ENCODE results near the gene PKP4. TPM values are rescaled to one million over a fixed set of nuclear protein-coding genes. Genes with fewer than 3 reads are reported as not detected.

Gene PKP4
- total and polyA plus RNA-seq, 12 donors = 17.9 to 59.0 (median 45.2) TPM

GRCh38 chr2:158544998-158545397 lies 88.2 kb downstream of the PKP4 start:
- no peaks in the 10 kb centered on the region for H3K27me3 ChIP-seq
- H3K27ac ChIP-seq = peak overlapping the region in 1 of 10 donors; percentile 6
- 76% methylated on average over 1 of the region's 1 CpG for WGBS, 2 donors
- no peak for ATAC-seq
- peaks cover 0 to 25% (median 18%) of the 10 kb centered on the region in 9 donors for H3K4me1 ChIP-seq
- no peaks in the 10 kb centered on the region for H3K9me3 ChIP-seq
- no peak for DNase-seq
- no peak for TF ChIP-seq CTCF (IDR thresholded peaks at IDR 0.05)
- H3K36me3 ChIP-seq = peaks cover 0 to 15% (median 0%) of the 10 kb centered on the region in 9 donors
- H3K4me3 ChIP-seq = no peak overlapping the region
- intact Hi-C loops (cut with DNase I) = no loop called here

GRCh38 chr2:158546412-158547144 lies 89.8 kb downstream of the PKP4 start:
- H3K4me1 ChIP-seq = peaks cover 0 to 24% (median 16%) of the 10 kb centered on the region in 9 donors
- peaks cover 0 to 15% (median 0%) of the 10 kb centered on the region in 9 donors for H3K36me3 ChIP-seq
- no peak overlapping the region for H3K4me3 ChIP-seq
- TF ChIP-seq CTCF (IDR thresholded peaks at IDR 0.05) = no peak
- intact Hi-C loops (cut with DNase I) = no loop called here
- no peaks in the 10 kb centered on the region for H3K9me3 ChIP-seq
- ATAC-seq = no peak
- no peaks in the 10 kb centered on the region for H3K27me3 ChIP-seq
- no peak overlapping the region for H3K27ac ChIP-seq
- no peak for DNase-seq
- WGBS, 2 donors = 83 to 85% methylated on average over 2 of the region's 2 CpGs

- 92 to 93% methylated on average over 3 of the region's 3 CpGs for WGBS, 2 donors
- H3K27me3 ChIP-seq = no peaks in the 10 kb centered on the region
- peaks cover 0 to 5% (median 0%) of the 10 kb centered on the region in 11 donors for H3K9me3 ChIP-seq
- ATAC-seq (no peak), DNase-seq (no peak)
- intact Hi-C loops (cut with DNase I) = no loop called here
- no peak overlapping the region for H3K4me3 ChIP-seq
- no peak overlapping the region for H3K27ac ChIP-seq
- H3K4me1 ChIP-seq = no peaks in the 10 kb centered on the region
- H3K36me3 ChIP-seq = peaks cover 0 to 9% (median 0%) of the 10 kb centered on the region in 9 donors
- TF ChIP-seq CTCF (IDR thresholded peaks at IDR 0.05) = no peak
These were observed 96.5 kb downstream of the PKP4 start for GRCh38 chr2:158553257-158553656.

GRCh38 chr2:158554996-158555395 lies 98.2 kb downstream of the PKP4 start:
- Histone ChIP-seq H3K4me1 (no peaks in the 10 kb centered on the region), H3K4me3 (no peak overlapping the region), H3K36me3 (no peaks in the 10 kb centered on the region), H3K9me3 (peaks cover 0 to 5% (median 0%) of the 10 kb centered on the region in 11 donors), H3K27me3 (no peaks in the 10 kb centered on the region), H3K27ac (no peak overlapping the region)
- intact Hi-C loops (cut with DNase I) = no loop called here
- no peak for ATAC-seq
- 93 to 94% methylated on average over 1 of the region's 1 CpG for WGBS, 2 donors
- TF ChIP-seq CTCF (IDR thresholded peaks at IDR 0.05) = no peak
- no peak for DNase-seq

All from heart right ventricle (tissue), 16 donors.